Fibroblast of mammary gland (primary cell): ENCODE data around the gene CREB3L4.
A peak's percentile ranks its signal among the peaks of the same experiment; 100 is the strongest.

Experiments
- DNase-seq: peaks from one replicate; pipeline ENCODE4 v3.0.0-alpha.2; 2010; ENCODE audit warnings: low read depth
- H3K4me3 ChIP-seq: 2 replicates; pipeline ENCODE4 v1.5.1; 2011; ENCODE audit warnings: low read depth, mild to moderate bottlenecking, low read length, moderate library complexity; ENCODE audit not compliant: control insufficient read depth
- TF ChIP-seq, protein P1 (sequence below): conservative IDR thresholded peaks from 2 replicates; pipeline ENCODE4 v1.5.1; 2011; ENCODE audit warnings: low read depth, low read length, inconsistent platforms; ENCODE audit not compliant: control insufficient read depth, insufficient read depth

CREB3L4 gene

DNA sequence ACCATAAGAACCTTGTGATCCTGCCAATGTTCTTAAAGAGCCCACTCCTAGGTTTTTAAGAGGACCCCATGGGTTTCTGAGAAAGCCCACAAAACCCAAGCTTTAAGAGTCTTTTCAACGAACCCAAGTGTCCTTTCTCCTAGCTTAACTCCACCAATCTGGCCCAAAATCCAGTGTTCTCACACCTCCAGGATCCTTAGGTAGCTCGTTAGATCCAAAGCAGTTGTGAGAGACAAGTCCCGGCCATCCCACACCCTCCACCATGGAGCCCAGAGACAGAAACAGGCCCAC lies 22.9 kb upstream of the CREB3L4 start:
- no peak overlapping the region for H3K4me3 ChIP-seq
- DNase-seq, result no peak
- TF ChIP-seq, protein P1, sequence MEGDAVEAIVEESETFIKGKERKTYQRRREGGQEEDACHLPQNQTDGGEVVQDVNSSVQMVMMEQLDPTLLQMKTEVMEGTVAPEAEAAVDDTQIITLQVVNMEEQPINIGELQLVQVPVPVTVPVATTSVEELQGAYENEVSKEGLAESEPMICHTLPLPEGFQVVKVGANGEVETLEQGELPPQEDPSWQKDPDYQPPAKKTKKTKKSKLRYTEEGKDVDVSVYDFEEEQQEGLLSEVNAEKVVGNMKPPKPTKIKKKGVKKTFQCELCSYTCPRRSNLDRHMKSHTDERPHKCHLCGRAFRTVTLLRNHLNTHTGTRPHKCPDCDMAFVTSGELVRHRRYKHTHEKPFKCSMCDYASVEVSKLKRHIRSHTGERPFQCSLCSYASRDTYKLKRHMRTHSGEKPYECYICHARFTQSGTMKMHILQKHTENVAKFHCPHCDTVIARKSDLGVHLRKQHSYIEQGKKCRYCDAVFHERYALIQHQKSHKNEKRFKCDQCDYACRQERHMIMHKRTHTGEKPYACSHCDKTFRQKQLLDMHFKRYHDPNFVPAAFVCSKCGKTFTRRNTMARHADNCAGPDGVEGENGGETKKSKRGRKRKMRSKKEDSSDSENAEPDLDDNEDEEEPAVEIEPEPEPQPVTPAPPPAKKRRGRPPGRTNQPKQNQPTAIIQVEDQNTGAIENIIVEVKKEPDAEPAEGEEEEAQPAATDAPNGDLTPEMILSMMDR, result no peak

DNA sequence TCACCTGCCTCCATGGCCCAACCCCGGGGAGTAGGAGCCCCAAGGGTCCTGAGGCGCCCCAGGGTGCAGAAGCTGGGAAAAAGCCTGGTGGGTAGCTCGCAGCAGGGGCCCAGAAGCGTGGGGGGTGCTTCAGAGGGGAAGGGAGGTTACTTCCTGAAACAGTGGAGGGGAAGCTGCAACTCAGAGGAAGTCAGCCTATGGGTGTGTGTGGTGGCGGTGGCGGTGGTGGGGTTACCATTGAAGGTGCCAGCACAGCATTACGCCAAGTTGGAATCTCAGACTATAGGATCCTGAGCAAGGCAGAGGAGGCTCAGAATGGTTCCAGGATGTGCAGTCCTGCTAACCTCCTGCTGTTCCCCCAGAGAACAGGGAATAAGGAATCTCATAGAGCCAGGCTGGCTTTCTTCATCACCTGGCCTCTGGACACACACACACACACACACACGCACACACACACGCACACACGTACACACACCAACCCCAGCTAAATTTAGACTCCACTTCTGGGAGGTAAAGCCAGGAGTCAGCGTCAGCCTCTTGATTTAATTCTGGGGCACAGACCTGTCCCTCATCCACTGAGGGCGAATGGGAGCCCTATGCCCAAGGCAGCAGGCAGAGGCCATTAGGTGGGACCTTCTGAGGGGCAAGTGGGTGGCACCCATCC lies 22.4 kb upstream of the CREB3L4 start:
- H3K4me3 ChIP-seq, result peak overlapping the region; percentile 65
- DNase-seq, result peak; percentile 45
- TF ChIP-seq, protein P1, result no peak

DNA sequence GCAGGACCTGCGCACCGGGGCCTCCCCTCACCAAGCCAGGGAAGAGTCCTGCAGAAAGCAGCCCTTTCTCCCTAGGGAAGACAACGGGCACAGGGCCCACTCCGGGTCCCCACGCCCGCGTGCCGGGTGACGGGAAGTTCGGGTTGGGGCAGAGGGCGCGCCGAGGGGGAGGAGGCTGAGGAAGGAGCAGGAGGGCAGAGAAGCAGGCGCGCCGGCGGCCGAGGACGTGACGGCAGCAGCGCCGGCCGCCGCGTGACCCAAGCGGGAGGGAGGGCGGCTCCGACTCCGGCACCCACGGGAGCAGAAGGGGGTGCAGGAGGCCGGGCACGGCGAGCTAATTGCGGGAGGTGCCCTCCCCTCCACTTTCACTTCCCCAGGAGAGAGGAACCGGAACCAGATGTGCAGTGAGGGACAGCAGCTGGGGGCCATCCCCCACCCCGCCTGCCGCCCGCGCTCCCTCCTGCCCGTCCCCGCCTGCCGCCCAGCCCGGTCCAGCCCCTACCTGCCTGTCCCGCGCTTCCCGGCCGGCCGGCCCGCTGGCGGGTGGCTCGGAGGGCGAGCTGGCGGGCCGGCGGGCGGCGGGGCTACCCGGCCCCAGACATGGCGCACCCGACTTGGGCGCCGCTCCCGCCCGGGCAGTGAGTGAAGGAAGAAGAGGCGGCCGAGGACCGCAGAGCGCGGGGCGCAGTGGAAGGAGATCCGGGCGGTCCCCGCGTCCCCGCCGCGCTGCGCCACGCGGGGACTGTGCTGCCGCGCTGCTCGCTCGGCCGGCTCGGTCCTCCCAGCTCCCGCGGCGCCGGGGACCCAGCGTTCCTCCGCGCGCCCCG lies 21.7 kb upstream of the CREB3L4 start:
- TF ChIP-seq, protein P1, result no peak
- peak; percentile 69 for DNase-seq
- H3K4me3 ChIP-seq, result peak overlapping the region; percentile 65

DNA sequence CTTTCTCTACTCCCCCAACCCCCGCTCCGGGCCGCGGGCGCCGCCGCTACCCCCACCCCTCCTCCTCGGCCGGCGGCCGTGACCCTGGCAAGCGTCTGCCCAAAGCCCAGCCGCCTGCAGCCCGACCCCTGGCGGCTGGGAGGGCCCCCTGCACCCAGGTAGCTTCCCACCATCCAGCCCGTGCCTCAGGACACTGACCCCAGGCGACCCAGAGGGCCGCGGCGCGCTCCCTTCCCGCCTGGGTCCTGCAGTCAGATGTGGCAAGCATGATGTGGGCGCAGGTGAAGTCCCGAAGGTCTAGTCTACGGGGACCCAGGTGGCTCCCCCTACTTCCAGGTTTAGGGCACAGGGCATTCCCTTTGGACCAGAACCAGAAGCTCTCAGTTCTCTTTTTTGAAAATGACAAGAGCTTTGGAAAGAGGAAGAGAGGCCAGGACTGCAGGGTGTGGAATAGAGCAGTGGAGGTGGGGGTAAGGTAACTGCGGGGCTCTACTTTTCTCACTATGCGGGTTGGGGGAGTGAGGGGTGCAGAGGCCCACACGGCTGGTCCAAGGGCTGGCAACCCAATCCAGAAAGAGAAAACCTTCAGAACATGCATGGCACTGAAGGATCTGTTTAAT lies 21.0 kb upstream of the CREB3L4 start, which contains the start of gene DENND4B:
DENND4B (minus strand) TSS at position 97 of the 620 bp plus-strand sequence. CDS start 2,344 bp downstream, outside the sequence.
- peak; percentile 70 for DNase-seq
- H3K4me3 ChIP-seq, result peak within 1 kb of the TSS; percentile 65
- TF ChIP-seq, protein P1, result peak; percentile 60

DNA sequence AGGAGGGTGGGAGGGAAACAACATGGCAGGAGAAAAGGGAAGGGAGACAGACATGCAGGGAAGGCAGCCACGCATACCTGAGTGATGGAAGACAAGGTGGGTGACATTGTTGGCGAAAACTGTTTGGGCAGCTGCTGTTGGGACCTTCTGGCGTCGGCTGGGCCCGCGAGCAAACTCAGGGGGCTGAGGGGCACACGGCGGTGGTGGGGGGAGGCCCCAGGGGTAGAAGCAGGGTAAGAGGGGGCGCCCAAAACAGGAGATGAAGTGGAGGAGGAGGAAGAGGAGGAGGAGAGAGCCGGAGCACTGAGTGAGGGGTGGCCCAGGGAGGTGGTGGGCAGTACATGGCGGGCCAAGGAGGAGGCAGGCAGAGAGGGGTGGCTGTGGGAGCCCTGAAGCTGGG lies 16.5 kb upstream of the CREB3L4 start:
- no peak for DNase-seq
- no peak overlapping the region for H3K4me3 ChIP-seq
- TF ChIP-seq, protein P1, result no peak

DNA sequence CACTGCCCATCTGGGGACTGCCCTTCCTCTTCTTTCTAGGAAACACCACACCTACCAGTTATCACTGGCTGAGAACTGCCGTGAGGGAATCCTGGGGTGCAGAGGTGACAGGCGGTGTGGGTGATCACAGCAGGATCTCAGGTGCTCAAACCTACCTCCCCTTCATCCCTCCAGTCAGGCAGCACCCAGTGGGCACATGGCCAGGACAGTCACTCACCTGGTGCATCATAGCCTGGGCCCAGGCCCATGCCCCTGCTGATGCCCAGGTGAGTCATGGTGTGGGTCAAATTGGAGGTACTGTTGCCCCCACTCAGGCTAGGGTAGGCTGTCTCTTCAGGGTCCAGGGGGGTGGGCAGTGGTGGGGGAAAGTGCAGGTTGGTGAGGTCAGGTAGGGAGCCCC lies 15.9 kb upstream of the CREB3L4 start:
- TF ChIP-seq, protein P1, result no peak
- DNase-seq, result no peak
- H3K4me3 ChIP-seq, result no peak overlapping the region
